K562 (cell line): ENCODE data around the gene ERI2. TPM values are rescaled to one million over a fixed set of nuclear protein-coding genes. Genes with fewer than 3 reads are reported as not detected.

Source experiments
- BCOR ChIP-seq: fragments of 450-650 bp; IDR thresholded peaks from 2 replicates; pipeline ENCODE4 v1.6.1; 2016
- CCAR2 ChIP-seq: fragments of 200-400 bp; formaldehyde crosslinking; IDR thresholded peaks from 2 replicates; pipeline ENCODE4 v1.6.1; 2017; ENCODE audit warnings: mild to moderate bottlenecking, low read depth, low read length
- CEBPG ChIP-seq, 3 experiments: fragments of 200-800 bp in 1 of 3; sonication (Bioruptor generic) in 1 of 3; sonication (generic) in 1 of 3; formaldehyde crosslinking in 1 of 3; IDR thresholded peaks in 2 of 3; conservative IDR thresholded peaks in 1 of 3; 2 replicates each; pipeline versions ENCODE4 v1.6.1 to v1.8.0; 2016 to 2022; ENCODE audit warnings: missing compliant biosample characterization in 2 of 3, missing genetic modification characterization in 2 of 3, mild to moderate bottlenecking in 1 of 3, missing genetic modification reagents in 1 of 3
- CHCHD3 ChIP-seq: fragments of 250-450 bp; sonication (Bioruptor Pico); IDR thresholded peaks from 2 replicates; pipeline ENCODE4 v2.1.2; 2022; ENCODE audit warnings: mild to moderate bottlenecking
- ETS1 ChIP-seq: conservative IDR thresholded peaks from 2 replicates; pipeline ENCODE4 v1.6.1; 2011; ENCODE audit warnings: low read depth, mild to moderate bottlenecking, low read length; ENCODE audit not compliant: control insufficient read depth
- FOS ChIP-seq: IDR thresholded peaks from 3 replicates; pipeline ENCODE4 v1.6.1; 2011; ENCODE audit not compliant: insufficient read length; ENCODE audit errors: extremely low read depth
- HNRNPH1 ChIP-seq: fragments of 200-400 bp; formaldehyde crosslinking; optimal IDR thresholded peaks from 2 replicates; pipeline ENCODE3; 2017; ENCODE audit warnings: low read depth, mild to moderate bottlenecking, low read length, moderate library complexity
- ILF3 ChIP-seq: fragments of 450-650 bp; IDR thresholded peaks from 2 replicates; pipeline ENCODE4 v1.6.1; 2018; ENCODE audit warnings: antibody characterized with exemption, mild to moderate bottlenecking, moderate library complexity, borderline replicate concordance
- MCM3 ChIP-seq: fragments of 450-650 bp; IDR thresholded peaks from 2 replicates; pipeline ENCODE4 v1.6.1; 2016
- POLR3A ChIP-seq: IDR thresholded peaks from 2 replicates; pipeline ENCODE4 v1.6.1; 2011; ENCODE audit warnings: borderline replicate concordance, mild to moderate bottlenecking, moderate library complexity; ENCODE audit not compliant: insufficient read length, insufficient read depth; ENCODE audit errors: extremely low read depth
- PPARD ChIP-seq: fragments of 250-450 bp; sonication (Bioruptor Pico); IDR thresholded peaks from 2 replicates; pipeline ENCODE4 v1.8.0; 2022; ENCODE audit warnings: inconsistent platforms, mild to moderate bottlenecking, moderate library complexity
- RAD51 ChIP-seq: fragments of 450-650 bp; IDR thresholded peaks from 2 replicates; pipeline ENCODE4 v1.7.1; 2016; ENCODE audit warnings: low read depth, mild to moderate bottlenecking, borderline replicate concordance
- RBM34 ChIP-seq: fragments of 200-400 bp; formaldehyde crosslinking; IDR thresholded peaks from 2 replicates; pipeline ENCODE4 v1.6.1; 2018; ENCODE audit warnings: low read length, borderline replicate concordance; ENCODE audit not compliant: insufficient read depth
- RREB1 ChIP-seq: fragments of 250-450 bp; sonication (Bioruptor Pico); IDR thresholded peaks from 2 replicates; pipeline ENCODE4 v1.4.0; 2020
- SMARCA5 ChIP-seq: fragments of 450-650 bp; IDR thresholded peaks from 2 replicates; pipeline ENCODE4 v1.6.1; 2016
- ZC3H4 ChIP-seq: sonication (generic); formaldehyde crosslinking; IDR thresholded peaks from 2 replicates; pipeline ENCODE4 v1.9.0; 2021; ENCODE audit warnings: missing genetic modification reagents, borderline replicate concordance
- ZNF253 ChIP-seq: fragments of 250-450 bp; sonication (Bioruptor Pico); conservative IDR thresholded peaks from 2 replicates; pipeline ENCODE4 v1.6.1; 2021; ENCODE audit warnings: mild to moderate bottlenecking
- ZNF311 ChIP-seq: fragments of 250-450 bp; sonication (Bioruptor Pico); IDR thresholded peaks from 2 replicates; pipeline ENCODE4 v1.4.0; 2020; ENCODE audit warnings: mild to moderate bottlenecking, moderate library complexity
- ZNF511 ChIP-seq: sonication (generic); formaldehyde crosslinking; IDR thresholded peaks from 2 replicates; pipeline ENCODE4 v1.8.0; 2022; ENCODE audit warnings: mild to moderate bottlenecking, missing genetic modification reagents
- ZNF785 ChIP-seq: fragments of 250-450 bp; sonication (Bioruptor Pico); IDR thresholded peaks from 2 replicates; pipeline ENCODE4 v1.4.0; 2020; ENCODE audit warnings: mild to moderate bottlenecking
- ZSCAN29 ChIP-seq: fragments of 450-650 bp; IDR thresholded peaks from 2 replicates; pipeline ENCODE4 v1.6.1; 2017
- polyA plus RNA-seq, 8 experiments: library from polyadenylated mRNA; depleted of rRNA in 4 of 8; stranded (reverse) in 5 of 8; unstranded in 3 of 8; fragments of >200 nt; fragmentation: Nextera tagmentation in 2 of 8; fragmentation: Illumina TruSeq in 1 of 8; extraction: Ambion mirVana in 2 of 8; extraction: Trizol in 1 of 8; gene quantifications; 2 replicates each; pipeline versions ENCODE4 v1.2.1 to v1.2.3, GENCODE V29; 2011 to 2014; ENCODE audit warnings: inconsistent platforms in 1 of 8, missing spikeins in 1 of 8
- total RNA-seq, 7 experiments: library from RNA; depleted of rRNA in 6 of 7; stranded (reverse); fragments of >200 nt in 6 of 7; fragmentation: Illumina TruSeq in 2 of 7; extraction: Trizol in 2 of 7; gene quantifications; 2 replicates each; pipeline versions ENCODE4 v1.2.1 to v1.2.3, GENCODE V29; 2011 to 2021; ENCODE audit warnings: low replicate concordance in 1 of 7

Gene ERI2
- total and polyA plus RNA-seq, 9 of the 15 experiments (the other 6 are each of a cell fraction or from before 2014, with no cell fraction given), result 23.3 to 57.0 (median 48.1) TPM

GRCh38 chr16:20826039-20826566, 19.8 kb upstream of the ERI2 start (continued):
- TF ChIP-seq FOS, result no peak
- TF ChIP-seq ZSCAN29, result no peak
- TF ChIP-seq PPARD (CRISPR knock-in tag), result no peak
- TF ChIP-seq ZC3H4 (CRISPR knock-in tag), result no peak
- TF ChIP-seq CHCHD3, result no peak
- 0 out of 2 replicates have a peak, but pooled peaks have one; percentile 44 for TF ChIP-seq RREB1 (CRISPR knock-in tag)
- TF ChIP-seq ZNF785 (CRISPR knock-in tag), result no peak
- TF ChIP-seq RBM34, result no peak
- TF ChIP-seq RAD51, result no peak
- TF ChIP-seq POLR3A, result no peak
- TF ChIP-seq HNRNPH1, result no peak
- peak; percentile 37; the same call in 1 of the 2 replicates for TF ChIP-seq BCOR
- TF ChIP-seq ZNF511 (CRISPR knock-in tag), result no peak
- no peak for TF ChIP-seq ETS1
- TF ChIP-seq ILF3, result no peak
- TF ChIP-seq MCM3, result no peak
- no peak for TF ChIP-seq SMARCA5
- no peak for TF ChIP-seq CEBPG (CRISPR knock-in tag; IDR thresholded peaks at IDR 0.05)
- peak; percentile 63 to 78 for TF ChIP-seq CEBPG (tag; conservative IDR thresholded peaks at IDR 0.05 in 1 of 2, IDR thresholded peaks at IDR 0.05 in 1 of 2)
- 0 out of 2 replicates have a peak, but pooled peaks have one; percentile 65 for TF ChIP-seq ZNF311
- TF ChIP-seq CCAR2, result no peak
- no peak for TF ChIP-seq ZNF253 (CRISPR knock-in tag)
